Measurements from ENCODE around the gene HDGFL3. TPM values are rescaled to one million over a fixed set of nuclear protein-coding genes. Genes with fewer than 3 reads are reported as not detected.

The HDGFL3 gene
- 27.7 TPM for total RNA-seq

DNA sequence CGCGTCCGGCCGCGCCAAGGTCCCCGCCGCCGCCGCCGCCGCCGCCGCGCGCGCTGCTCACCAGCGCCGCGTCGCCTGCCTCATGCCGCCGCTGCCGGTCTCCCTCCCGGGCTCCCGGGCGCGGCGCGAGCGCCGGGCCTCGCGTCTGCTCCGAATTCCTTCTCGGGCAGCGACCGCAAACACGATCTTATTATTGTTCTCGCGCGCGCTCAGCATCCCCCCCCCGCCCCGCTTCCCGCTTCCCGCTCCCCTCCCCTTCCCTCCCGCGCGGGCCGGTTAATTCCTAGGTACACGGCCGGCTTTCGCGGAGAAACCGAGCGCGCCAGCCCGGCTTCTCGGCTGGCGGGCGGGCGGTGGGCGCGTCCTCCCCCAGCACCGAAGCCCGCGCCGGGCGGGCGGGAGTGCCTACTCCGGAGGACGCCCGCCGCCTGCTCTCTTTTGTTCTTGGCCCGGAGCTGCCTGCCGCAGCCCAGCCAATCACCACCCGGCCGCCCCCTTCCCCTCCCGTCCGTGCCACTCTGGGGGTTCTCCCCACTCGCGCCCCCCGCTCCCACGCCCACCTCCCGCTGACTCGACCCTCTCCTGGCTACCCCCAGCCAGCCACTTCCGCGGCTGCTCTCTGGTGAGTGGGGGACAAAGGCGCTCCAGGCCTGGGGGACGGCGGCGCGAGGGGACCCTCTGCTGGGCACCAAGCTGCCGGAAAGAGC, at the start of gene HDGFL3:
TSS of gene HDGFL3 (minus strand) at position 164 of the 707 bp plus-strand sequence. CDS start 409 bp downstream, outside the sequence.
- no peaks in the 10 kb centered on the region for H3K36me3 ChIP-seq
- H3K27ac ChIP-seq = peak within 1 kb of the TSS; percentile 91
- DNase-seq (ENCODE audit: extremely low spot score in 2 of 2) = no peak
- H3K4me3 ChIP-seq = peak within 1 kb of the TSS; percentile 85 to 88
- peaks cover 14% of the 10 kb centered on the region for H3K4me1 ChIP-seq
- H3K9me3 ChIP-seq = no peaks in the 10 kb centered on the region
- H3K27me3 ChIP-seq = no peaks in the 10 kb centered on the region
- intact Hi-C loops (cut with DNase I) = loop anchor here (2.0 kb wide), 1 partner anchor 141 kb away; the partner anchor contains the start of gene BTBD1
- TF ChIP-seq, protein P1, sequence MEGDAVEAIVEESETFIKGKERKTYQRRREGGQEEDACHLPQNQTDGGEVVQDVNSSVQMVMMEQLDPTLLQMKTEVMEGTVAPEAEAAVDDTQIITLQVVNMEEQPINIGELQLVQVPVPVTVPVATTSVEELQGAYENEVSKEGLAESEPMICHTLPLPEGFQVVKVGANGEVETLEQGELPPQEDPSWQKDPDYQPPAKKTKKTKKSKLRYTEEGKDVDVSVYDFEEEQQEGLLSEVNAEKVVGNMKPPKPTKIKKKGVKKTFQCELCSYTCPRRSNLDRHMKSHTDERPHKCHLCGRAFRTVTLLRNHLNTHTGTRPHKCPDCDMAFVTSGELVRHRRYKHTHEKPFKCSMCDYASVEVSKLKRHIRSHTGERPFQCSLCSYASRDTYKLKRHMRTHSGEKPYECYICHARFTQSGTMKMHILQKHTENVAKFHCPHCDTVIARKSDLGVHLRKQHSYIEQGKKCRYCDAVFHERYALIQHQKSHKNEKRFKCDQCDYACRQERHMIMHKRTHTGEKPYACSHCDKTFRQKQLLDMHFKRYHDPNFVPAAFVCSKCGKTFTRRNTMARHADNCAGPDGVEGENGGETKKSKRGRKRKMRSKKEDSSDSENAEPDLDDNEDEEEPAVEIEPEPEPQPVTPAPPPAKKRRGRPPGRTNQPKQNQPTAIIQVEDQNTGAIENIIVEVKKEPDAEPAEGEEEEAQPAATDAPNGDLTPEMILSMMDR (IDR thresholded peaks at IDR 0.05) = no peak
- no peak for TF ChIP-seq POLR2A (IDR thresholded peaks at IDR 0.05)
- no peak for TF ChIP-seq POLR2AphosphoS5 (IDR thresholded peaks at IDR 0.05; ENCODE audit: insufficient read depth in 1 of 2, low read depth in 1 of 2)

DNA sequence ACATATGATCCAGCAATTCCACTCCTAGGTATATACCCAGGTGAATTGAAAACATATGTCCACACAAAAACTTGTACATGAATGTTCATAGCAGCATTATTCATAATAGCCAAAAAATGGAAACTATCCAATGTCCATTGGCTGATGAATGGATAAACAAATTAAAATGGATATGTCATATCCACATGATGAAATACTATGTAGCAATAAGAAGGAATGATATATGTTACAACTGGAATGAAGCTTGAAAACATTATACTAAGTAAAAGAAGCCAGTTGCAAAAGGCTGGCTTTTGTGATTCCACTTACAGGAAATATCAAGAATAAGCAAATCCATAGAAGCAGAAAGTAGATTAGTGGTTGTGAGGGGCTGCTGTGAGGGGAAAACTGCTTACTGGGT, 43.2 kb upstream of the HDGFL3 start:
- intact Hi-C loops (cut with DNase I) = no loop called here
- no peak overlapping the region for H3K4me3 ChIP-seq
- no peak overlapping the region for H3K27ac ChIP-seq
- no peak for TF ChIP-seq POLR2AphosphoS5 (IDR thresholded peaks at IDR 0.05; ENCODE audit: insufficient read depth in 1 of 2, low read depth in 1 of 2)
- TF ChIP-seq, protein P1 (IDR thresholded peaks at IDR 0.05) = no peak
- TF ChIP-seq POLR2A (IDR thresholded peaks at IDR 0.05) = no peak
- H3K9me3 ChIP-seq = no peaks in the 10 kb centered on the region
- no peaks in the 10 kb centered on the region for H3K4me1 ChIP-seq
- no peaks in the 10 kb centered on the region for H3K27me3 ChIP-seq
- DNase-seq (ENCODE audit: extremely low spot score in 2 of 2) = no peak
- no peaks in the 10 kb centered on the region for H3K36me3 ChIP-seq

DNA sequence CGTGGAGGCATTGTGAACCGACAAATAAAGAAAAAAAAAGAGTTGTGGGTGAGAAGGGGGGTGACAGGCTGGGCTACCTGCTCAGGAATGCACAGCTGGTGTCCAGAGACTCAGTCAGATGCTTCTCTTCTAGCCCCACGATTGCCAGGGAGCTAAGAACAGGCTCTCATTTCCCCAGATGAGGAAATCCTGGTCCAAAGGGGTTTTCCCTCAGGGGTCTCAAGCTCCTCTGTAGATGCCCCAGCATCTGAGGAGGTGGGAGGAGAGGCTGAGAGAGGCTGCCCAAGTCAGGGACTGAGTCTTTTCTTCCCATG, 41.4 kb upstream of the HDGFL3 start:
- Histone ChIP-seq H3K27ac (no peak overlapping the region), H3K9me3 (no peaks in the 10 kb centered on the region), H3K27me3 (no peaks in the 10 kb centered on the region), H3K4me3 (no peak overlapping the region), H3K36me3 (no peaks in the 10 kb centered on the region), H3K4me1 (no peaks in the 10 kb centered on the region)
- TF ChIP-seq, protein P1 (IDR thresholded peaks at IDR 0.05) = no peak
- TF ChIP-seq POLR2AphosphoS5 (IDR thresholded peaks at IDR 0.05; ENCODE audit: insufficient read depth in 1 of 2, low read depth in 1 of 2) (no peak), POLR2A (IDR thresholded peaks at IDR 0.05) (no peak)
- intact Hi-C loops (cut with DNase I) = no loop called here
- no peak for DNase-seq (ENCODE audit: extremely low spot score in 2 of 2)

DNA sequence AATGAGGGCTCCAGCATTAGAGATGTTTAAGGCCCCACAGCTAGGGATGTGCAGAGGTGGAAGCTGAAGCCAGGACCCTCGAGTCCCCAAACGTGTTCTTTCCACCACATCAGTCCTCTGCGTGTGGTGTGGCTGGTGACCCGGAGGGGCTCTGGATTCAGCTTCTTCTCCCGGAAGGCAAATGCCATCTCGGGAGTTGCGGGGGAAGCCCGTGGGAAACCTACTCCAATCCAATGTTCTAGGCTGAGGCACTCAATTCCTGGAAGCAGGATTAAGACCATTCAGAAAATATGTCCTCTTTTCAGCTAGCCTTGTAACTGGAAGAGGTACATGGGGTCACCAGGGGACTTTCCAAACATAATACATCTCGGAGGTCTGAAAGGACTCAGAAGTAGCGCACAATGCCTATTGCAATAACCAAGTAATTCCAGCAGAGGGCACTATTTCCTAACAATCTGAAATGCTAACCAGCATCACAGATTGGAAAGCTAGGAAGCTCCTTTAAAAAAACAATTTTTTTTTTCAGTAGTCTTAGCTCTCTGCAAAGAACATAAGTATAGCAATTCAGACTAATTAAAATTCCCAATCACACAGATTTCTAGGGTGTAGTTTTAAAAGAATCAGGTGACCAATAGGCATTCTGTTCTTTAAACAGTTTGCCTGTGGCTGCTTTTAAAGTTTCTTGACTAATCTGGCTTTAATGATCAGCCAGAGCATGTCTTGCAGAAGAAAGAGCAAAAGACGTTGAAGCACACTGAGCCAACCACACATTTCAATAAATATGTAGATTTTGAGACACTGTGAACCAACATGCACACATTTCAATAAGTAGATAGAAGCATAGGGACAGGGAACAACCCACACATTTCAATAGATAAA, 40.8 kb upstream of the HDGFL3 start:
- TF ChIP-seq POLR2AphosphoS5 (IDR thresholded peaks at IDR 0.05; ENCODE audit: insufficient read depth in 1 of 2, low read depth in 1 of 2) (peak in 1 of 2 donors; percentile 33), POLR2A (IDR thresholded peaks at IDR 0.05) (no peak)
- TF ChIP-seq, protein P1 (IDR thresholded peaks at IDR 0.05) = peak; percentile 58 to 73 (median 59)
- H3K27ac ChIP-seq = no peak overlapping the region
- DNase-seq (ENCODE audit: extremely low spot score in 2 of 2) = no peak
- no peaks in the 10 kb centered on the region for H3K27me3 ChIP-seq
- H3K9me3 ChIP-seq = no peaks in the 10 kb centered on the region
- H3K4me3 ChIP-seq = no peak overlapping the region
- H3K36me3 ChIP-seq = no peaks in the 10 kb centered on the region
- no peaks in the 10 kb centered on the region for H3K4me1 ChIP-seq
- intact Hi-C loops (cut with DNase I) = no loop called here
